Transverse colon (tissue), 4 donors: ENCODE measurements around the gene FBXO31. TPM values are rescaled to one million over a fixed set of nuclear protein-coding genes. Genes with fewer than 3 reads are reported as not detected.
A peak's percentile ranks its signal among the peaks of the same experiment; 100 is the strongest.

Source experiments
- DNase-seq: peaks from one replicate; pipeline ENCODE4 v3.0.0-alpha.2; 2019
- H3K27ac ChIP-seq, 4 donors: fragments of 200-600 bp; sonication (generic); 2 replicates each; pipeline ENCODE4 v1.5.1; 2016 to 2018; ENCODE audit warnings: inconsistent platforms in 4 of 4
- H3K27me3 ChIP-seq: fragments of 200-600 bp; sonication (generic); 2 replicates; pipeline ENCODE4 v1.5.1; 2017; ENCODE audit warnings: inconsistent platforms
- H3K36me3 ChIP-seq, 4 donors: fragments of 200-600 bp; sonication (generic); 2 replicates each; pipeline ENCODE4 v1.5.1; 2017 to 2019; ENCODE audit warnings: inconsistent platforms in 4 of 4
- H3K4me1 ChIP-seq, 4 donors: fragments of 200-600 bp; sonication (generic); 2 replicates each; pipeline ENCODE4 v1.5.1; 2017 to 2020; ENCODE audit warnings: inconsistent platforms in 4 of 4
- H3K4me3 ChIP-seq, 4 donors: fragments of 200-600 bp; sonication (generic); 1 replicate in 1 of 4; 2 replicates in 3 of 4; pipeline versions ENCODE4 v1.5.1 to v1.6.1; 2017 to 2019; ENCODE audit warnings: inconsistent platforms in 4 of 4
- H3K9me3 ChIP-seq, 2 donors: fragments of 200-600 bp; sonication (generic); 2 replicates each; pipeline ENCODE4 v1.5.1; 2017 to 2019; ENCODE audit warnings: inconsistent platforms in 2 of 2
- CTCF ChIP-seq, 5 experiments: fragments of 200-600 bp in 3 of 5; fragments of 450-650 bp in 2 of 5; sonication (generic) in 3 of 5; IDR thresholded peaks; 1 replicate in 2 of 5; 2 replicates in 3 of 5; pipeline ENCODE4 v1.5.1; 2016 to 2017; ENCODE audit warnings: antibody characterized with exemption in 5 of 5, inconsistent platforms in 3 of 5, mild to moderate bottlenecking in 2 of 5, moderate library complexity in 1 of 5
- EP300 ChIP-seq: sonication (generic); formaldehyde crosslinking; IDR thresholded peaks from one replicate; pipeline ENCODE4 v1.6.1; 2017; ENCODE audit warnings: antibody characterized with exemption, low read depth
- POLR2A ChIP-seq: fragments of 450-650 bp; IDR thresholded peaks from one replicate; pipeline ENCODE4 v1.6.1; 2016; ENCODE audit warnings: antibody characterized with exemption, mild to moderate bottlenecking, moderate library complexity
- POLR2AphosphoS5 ChIP-seq, 3 donors: sonication (generic); formaldehyde crosslinking; IDR thresholded peaks; one replicate each; pipeline ENCODE4 v1.6.1; 2016; ENCODE audit warnings: antibody characterized with exemption in 3 of 3
- WGBS, 2 donors: methylation state at CpG; one replicate each; pipeline ENCODE4 v1.1.5; 2018; ENCODE audit warnings: low coverage in 1 of 2; 5-methylcytosine and 5-hydroxymethylcytosine counted together
- in situ Hi-C, 4 donors: fragments of 200-750 bp; cut with MboI; loops; one replicate each; pipeline versions ENCODE4 v1.15.0 to v1.15.1; 2017; ENCODE audit warnings: low sequenced_read_pairs in 3 of 4, low pct_ligation_motif_present in 1 of 4, low pct_unique_long_range_greater_than_20kb in 1 of 4
- intact Hi-C: fragments of 100-400 bp; cut with DNase I; formaldehyde crosslinking; loops from one replicate; pipeline ENCODE4 v1.15.1; 2023; ENCODE audit warnings: low total_unique reads
- total RNA-seq, 4 donors: library from RNA; depleted of rRNA; stranded (reverse); fragments of >200 nt; gene quantifications; one replicate each; pipeline ENCODE4 v1.1.0, GENCODE V29; 2016

The FBXO31 gene
- total RNA-seq, 4 donors from 2014 or later = 83.6 to 403 (median 224) TPM

GRCh38 chr16:87418216-87418615 lies 34.6 kb upstream of the FBXO31 start:
- Histone ChIP-seq H3K27me3 (no peaks in the 10 kb centered on the region), H3K36me3 (peaks cover 0 to 41% (median 10%) of the 10 kb centered on the region in 4 donors), H3K27ac (no peak overlapping the region), H3K4me1 (peaks cover 0 to 10% (median 0%) of the 10 kb centered on the region in 4 donors), H3K9me3 (no peaks in the 10 kb centered on the region), H3K4me3 (no peak overlapping the region)
- TF ChIP-seq POLR2A = no peak
- TF ChIP-seq CTCF (IDR thresholded peaks at IDR 0.05) = no peak
- no peak for TF ChIP-seq POLR2AphosphoS5 (IDR thresholded peaks at IDR 0.05)
- TF ChIP-seq EP300 = no peak
- intact Hi-C loops (loop anchor here (10.0 kb wide), 2 partner anchors 77 to 127 kb away; partner anchors contain the start of gene ZCCHC14), in situ Hi-C loops (loop anchor here in 2 of 4 donors (10.0 to 25.0 kb wide), 3 partner anchors 217 to 344 kb away; partner anchors contain the start of gene KLHDC4 (in 1 of the 2))
- WGBS, 2 donors = 84 to 85% methylated on average over 11 to 18 of the region's 18 CpGs
- DNase-seq = no peak

- H3K27me3 ChIP-seq = no peaks in the 10 kb centered on the region
- intact Hi-C loops (loop anchor here (10.0 kb wide), 2 partner anchors 77 to 127 kb away; partner anchors contain the start of gene ZCCHC14), in situ Hi-C loops (loop anchor here in 2 of 4 donors (10.0 to 25.0 kb wide), 3 partner anchors 217 to 345 kb away; partner anchors contain the start of gene KLHDC4 (in 1 of the 2))
- H3K36me3 ChIP-seq = peaks cover 0 to 36% (median 9%) of the 10 kb centered on the region in 4 donors
- H3K27ac ChIP-seq = no peak overlapping the region
- H3K4me3 ChIP-seq = no peak overlapping the region
- no peak for DNase-seq
- 97% methylated on average over 10 of the region's 13 CpGs; no CpG with 5 or more reads in 1 of the 2 donors for WGBS, 2 donors
- no peak for TF ChIP-seq POLR2A
- TF ChIP-seq CTCF (IDR thresholded peaks at IDR 0.05) = no peak
- no peak for TF ChIP-seq POLR2AphosphoS5 (IDR thresholded peaks at IDR 0.05)
- TF ChIP-seq EP300 = no peak
- H3K4me1 ChIP-seq = peaks cover 0 to 10% (median 0%) of the 10 kb centered on the region in 4 donors
- no peaks in the 10 kb centered on the region for H3K9me3 ChIP-seq
Observed at GRCh38 chr16:87417528-87417910, 33.9 kb upstream of the FBXO31 start.

GRCh38 chr16:87416826-87417527 lies 33.4 kb upstream of the FBXO31 start:
- WGBS, 2 donors = 45 to 84% methylated on average over 2 to 23 of the region's 23 CpGs

More at GRCh38 chr16:87416826-87417527, 33.4 kb upstream of the FBXO31 start:
- intact Hi-C loops (loop anchor here (10.0 kb wide), 2 partner anchors 78 to 128 kb away; partner anchors contain the start of gene ZCCHC14), in situ Hi-C loops (loop anchor here in 2 of 4 donors (10.0 to 25.0 kb wide), 3 partner anchors 218 to 345 kb away; partner anchors contain the start of gene KLHDC4 (in 1 of the 2))
- DNase-seq = peak; percentile 42
- Histone ChIP-seq H3K27ac (no peak overlapping the region), H3K36me3 (peaks cover 0 to 37% (median 12%) of the 10 kb centered on the region in 4 donors), H3K4me3 (no peak overlapping the region), H3K4me1 (peaks cover 0 to 10% (median 0%) of the 10 kb centered on the region in 4 donors), H3K27me3 (no peaks in the 10 kb centered on the region), H3K9me3 (no peaks in the 10 kb centered on the region)
- TF ChIP-seq EP300 = no peak
- TF ChIP-seq CTCF (IDR thresholded peaks at IDR 0.05) = peak; percentile 61 to 72 (median 66)
